ENCODE measurements around the gene CXCL13.

The CXCL13 gene

DNA sequence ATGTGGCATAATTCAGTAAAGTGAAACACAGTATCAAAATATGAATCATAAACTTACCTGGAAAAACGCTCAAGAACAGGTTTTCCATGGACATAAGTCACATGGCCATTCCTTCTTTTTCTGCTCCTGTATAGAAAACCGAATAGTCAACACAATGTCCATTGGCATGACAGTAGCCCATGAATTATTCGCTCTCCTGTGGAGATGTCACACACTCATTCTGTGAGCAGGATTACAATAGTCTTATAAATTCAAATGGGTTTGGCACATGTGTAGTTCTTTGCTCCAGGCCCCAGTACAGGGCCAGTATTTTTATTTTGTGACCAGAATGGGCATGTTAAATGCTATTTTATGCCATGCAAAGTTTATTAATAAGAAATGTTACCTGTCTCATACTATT, 15.1 kb upstream of the CXCL13 start:
- Histone ChIP-seq H3K9me2 (replicated peaks; ENCODE audit: insufficient read depth, low read length) (no peaks in the 10 kb centered on the region), H3K27ac (ENCODE audit: low read length) (no peak overlapping the region), H3K9ac (ENCODE audit: low read length) (no peak overlapping the region), H3K27me3 (replicated peaks; ENCODE audit: insufficient read depth, low read length) (no peaks in the 10 kb centered on the region), H3K4me2 (ENCODE audit: low read depth, low read length) (no peak overlapping the region), H3K9me3 (replicated peaks; ENCODE audit: insufficient read depth, low read length) (no peaks in the 10 kb centered on the region), H3K4me3 (ENCODE audit: low read length) (no peak overlapping the region), H3F3A (ENCODE audit: insufficient read depth, low read length) (peaks cover 21% of the 10 kb centered on the region), H2AFZ (ENCODE audit: low read length) (no peak overlapping the region), H3K36me3 (replicated peaks; ENCODE audit: insufficient read depth, low read length) (no peaks in the 10 kb centered on the region), H3K79me2 (ENCODE audit: low read length) (no peaks in the 10 kb centered on the region), H3K4me1 (ENCODE audit: low read length) (peaks cover 51% of the 10 kb centered on the region), H4K20me1 (ENCODE audit: insufficient read depth, low read length) (no peaks in the 10 kb centered on the region)
- no peak for DNase-seq
- TF ChIP-seq, protein P1, sequence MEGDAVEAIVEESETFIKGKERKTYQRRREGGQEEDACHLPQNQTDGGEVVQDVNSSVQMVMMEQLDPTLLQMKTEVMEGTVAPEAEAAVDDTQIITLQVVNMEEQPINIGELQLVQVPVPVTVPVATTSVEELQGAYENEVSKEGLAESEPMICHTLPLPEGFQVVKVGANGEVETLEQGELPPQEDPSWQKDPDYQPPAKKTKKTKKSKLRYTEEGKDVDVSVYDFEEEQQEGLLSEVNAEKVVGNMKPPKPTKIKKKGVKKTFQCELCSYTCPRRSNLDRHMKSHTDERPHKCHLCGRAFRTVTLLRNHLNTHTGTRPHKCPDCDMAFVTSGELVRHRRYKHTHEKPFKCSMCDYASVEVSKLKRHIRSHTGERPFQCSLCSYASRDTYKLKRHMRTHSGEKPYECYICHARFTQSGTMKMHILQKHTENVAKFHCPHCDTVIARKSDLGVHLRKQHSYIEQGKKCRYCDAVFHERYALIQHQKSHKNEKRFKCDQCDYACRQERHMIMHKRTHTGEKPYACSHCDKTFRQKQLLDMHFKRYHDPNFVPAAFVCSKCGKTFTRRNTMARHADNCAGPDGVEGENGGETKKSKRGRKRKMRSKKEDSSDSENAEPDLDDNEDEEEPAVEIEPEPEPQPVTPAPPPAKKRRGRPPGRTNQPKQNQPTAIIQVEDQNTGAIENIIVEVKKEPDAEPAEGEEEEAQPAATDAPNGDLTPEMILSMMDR (IDR thresholded peaks at IDR 0.05; ENCODE audit: low read length), result no peak
- TF ChIP-seq EZH2 (optimal IDR thresholded peaks at IDR 0.05; ENCODE audit: low read depth, low read length) (no peak), EZH2phosphoT487 (IDR thresholded peaks at IDR 0.05; ENCODE audit: low read length) (no peak)

- Histone ChIP-seq H3K9ac (ENCODE audit: low read length) (no peak overlapping the region), H3F3A (ENCODE audit: insufficient read depth, low read length) (peaks cover 19% of the 10 kb centered on the region), H3K9me3 (replicated peaks; ENCODE audit: insufficient read depth, low read length) (no peaks in the 10 kb centered on the region), H3K27me3 (replicated peaks; ENCODE audit: insufficient read depth, low read length) (no peaks in the 10 kb centered on the region), H4K20me1 (ENCODE audit: insufficient read depth, low read length) (no peaks in the 10 kb centered on the region), H3K4me2 (ENCODE audit: low read depth, low read length) (no peak overlapping the region), H3K27ac (ENCODE audit: low read length) (no peak overlapping the region), H3K4me1 (ENCODE audit: low read length) (peaks cover 45% of the 10 kb centered on the region), H3K36me3 (replicated peaks; ENCODE audit: insufficient read depth, low read length) (no peaks in the 10 kb centered on the region), H3K79me2 (ENCODE audit: low read length) (no peaks in the 10 kb centered on the region), H3K4me3 (ENCODE audit: low read length) (no peak overlapping the region), H3K9me2 (replicated peaks; ENCODE audit: insufficient read depth, low read length) (no peaks in the 10 kb centered on the region), H2AFZ (ENCODE audit: low read length) (no peak overlapping the region)
- TF ChIP-seq EZH2 (optimal IDR thresholded peaks at IDR 0.05; ENCODE audit: low read depth, low read length), result no peak
- no peak for TF ChIP-seq EZH2phosphoT487 (IDR thresholded peaks at IDR 0.05; ENCODE audit: low read length)
- TF ChIP-seq, protein P1 (IDR thresholded peaks at IDR 0.05; ENCODE audit: low read length), result no peak
- no peak for DNase-seq
Measured at GRCh38 chr4:77591532-77591931, 14.1 kb upstream of the CXCL13 start.

GRCh38 chr4:77593101-77593500, 12.5 kb upstream of the CXCL13 start:
- no peak overlapping the region for H3K4me3 ChIP-seq (ENCODE audit: low read length)
- no peaks in the 10 kb centered on the region for H3K9me3 ChIP-seq (replicated peaks; ENCODE audit: insufficient read depth, low read length)
- H3K9ac ChIP-seq (ENCODE audit: low read length), result no peak overlapping the region
- H3K4me1 ChIP-seq (ENCODE audit: low read length), result peaks cover 31% of the 10 kb centered on the region
- H3K36me3 ChIP-seq (replicated peaks; ENCODE audit: insufficient read depth, low read length), result no peaks in the 10 kb centered on the region
- no peaks in the 10 kb centered on the region for H3K79me2 ChIP-seq (ENCODE audit: low read length)
- H4K20me1 ChIP-seq (ENCODE audit: insufficient read depth, low read length), result no peaks in the 10 kb centered on the region
- TF ChIP-seq, protein P1 (IDR thresholded peaks at IDR 0.05; ENCODE audit: low read length), result no peak
- TF ChIP-seq EZH2phosphoT487 (IDR thresholded peaks at IDR 0.05; ENCODE audit: low read length), result no peak
- no peak for TF ChIP-seq EZH2 (optimal IDR thresholded peaks at IDR 0.05; ENCODE audit: low read depth, low read length)
- no peak for DNase-seq
- no peak overlapping the region for H2AFZ ChIP-seq (ENCODE audit: low read length)
- no peak overlapping the region for H3K27ac ChIP-seq (ENCODE audit: low read length)
- no peaks in the 10 kb centered on the region for H3K9me2 ChIP-seq (replicated peaks; ENCODE audit: insufficient read depth, low read length)
- H3F3A ChIP-seq (ENCODE audit: insufficient read depth, low read length), result peaks cover 6% of the 10 kb centered on the region; the same call in 1 of the 2 replicates
- peak overlapping the region; percentile 27 for H3K4me2 ChIP-seq (ENCODE audit: low read depth, low read length)
- H3K27me3 ChIP-seq (replicated peaks; ENCODE audit: insufficient read depth, low read length), result no peaks in the 10 kb centered on the region
